Fibroblast of lung (primary cell): ENCODE measurements around the gene UNKL. TPM values are rescaled to one million over a fixed set of nuclear protein-coding genes. Genes with fewer than 3 reads are reported as not detected.

Experiments used
- DNase-seq, 2 donors: peaks; one replicate each; pipeline versions ENCODE4 v3.0.0 to v3.0.0-alpha.2; 2010; ENCODE audit warnings: low read depth in 2 of 2
- H2AFZ ChIP-seq: 2 replicates; pipeline ENCODE4 v1.5.1; 2012; ENCODE audit warnings: low read length, control low read depth, inconsistent platforms
- H3K27ac ChIP-seq: 2 replicates; pipeline ENCODE4 v1.5.1; 2011; ENCODE audit warnings: low read length, control low read depth; ENCODE audit not compliant: insufficient read depth
- H3K27me3 ChIP-seq: 2 replicates; pipeline ENCODE4 v1.5.1; 2011; ENCODE audit warnings: mild to moderate bottlenecking, low read length; ENCODE audit not compliant: control insufficient read depth, insufficient read depth
- H3K36me3 ChIP-seq: 2 replicates; pipeline ENCODE4 v1.5.1; 2011; ENCODE audit warnings: low read length; ENCODE audit not compliant: control insufficient read depth, insufficient read depth
- H3K4me1 ChIP-seq: 2 replicates; pipeline ENCODE4 v1.5.1; 2011; ENCODE audit warnings: low read length; ENCODE audit not compliant: control insufficient read depth, insufficient read depth; ENCODE audit errors: extremely low read depth
- H3K4me2 ChIP-seq: 2 replicates; pipeline ENCODE4 v1.5.1; 2011; ENCODE audit warnings: low read length, control low read depth; ENCODE audit not compliant: insufficient read depth; ENCODE audit errors: extremely low read depth
- H3K4me3 ChIP-seq, 4 experiments: fragments of 200-600 bp in 1 of 4; sonication (generic) in 1 of 4; replicated peaks in 1 of 4; 2 replicates each; pipeline ENCODE4 v1.5.1; 2011 to 2016; ENCODE audit warnings: low read length in 4 of 4, low read depth in 3 of 4, mild to moderate bottlenecking in 3 of 4, control low read depth in 2 of 4, inconsistent platforms in 1 of 4, mixed read lengths in 1 of 4; ENCODE audit not compliant: insufficient read depth in 1 of 4; ENCODE audit errors: control extremely low read depth in 1 of 4
- H3K79me2 ChIP-seq: 2 replicates; pipeline ENCODE4 v1.5.1; 2012; ENCODE audit warnings: mild to moderate bottlenecking, low read length, inconsistent platforms; ENCODE audit not compliant: control insufficient read depth, insufficient read depth
- H3K9ac ChIP-seq: 2 replicates; pipeline ENCODE4 v1.5.1; 2011; ENCODE audit warnings: mild to moderate bottlenecking, low read length, control low read depth; ENCODE audit not compliant: insufficient read depth
- H3K9me3 ChIP-seq: 2 replicates; pipeline ENCODE4 v1.5.1; 2012; ENCODE audit warnings: low read depth, low read length; ENCODE audit not compliant: control insufficient read depth, insufficient read depth
- H4K20me1 ChIP-seq: 2 replicates; pipeline ENCODE4 v1.5.1; 2011; ENCODE audit warnings: low read length; ENCODE audit not compliant: control insufficient read depth, insufficient read depth; ENCODE audit errors: extremely low read depth
- EZH2 ChIP-seq: IDR thresholded peaks from 2 replicates; pipeline ENCODE4 v1.5.1; 2012; ENCODE audit warnings: low read length, control low read depth, mild to moderate bottlenecking; ENCODE audit errors: missing control alignments
- polyA plus RNA-seq, 2 donors: library from polyadenylated mRNA; depleted of rRNA in 1 of 2; stranded (reverse) in 1 of 2; unstranded in 1 of 2; fragments of >200 nt; gene quantifications; 2 replicates each; pipeline ENCODE4 v1.2.1, GENCODE V29; 2011 to 2012; ENCODE audit warnings: missing spikeins in 1 of 2
- total RNA-seq: library from RNA; depleted of rRNA; stranded (reverse); fragments of >200 nt; gene quantifications from 2 replicates; pipeline ENCODE4 v1.2.1, GENCODE V29; 2014
- TF ChIP-seq, protein P1 (sequence below), 2 donors: IDR thresholded peaks in 1 of 2; conservative IDR thresholded peaks in 1 of 2; 1 replicate in 1 of 2; 2 replicates in 1 of 2; pipeline ENCODE4 v1.5.1; 2011 to 2012; ENCODE audit warnings: low read length in 2 of 2, control low read depth in 1 of 2, inconsistent platforms in 1 of 2, low read depth in 1 of 2, mild to moderate bottlenecking in 1 of 2

The UNKL gene
- total and polyA plus RNA-seq, 2 donors (not counting 1 experiment from before 2014, with no cell fraction given), result 4.3 to 6.3 TPM

GRCh38 chr16:1425616-1426370, 11.3 kb upstream of the UNKL start:
- DNase-seq, result no peak

DNA sequence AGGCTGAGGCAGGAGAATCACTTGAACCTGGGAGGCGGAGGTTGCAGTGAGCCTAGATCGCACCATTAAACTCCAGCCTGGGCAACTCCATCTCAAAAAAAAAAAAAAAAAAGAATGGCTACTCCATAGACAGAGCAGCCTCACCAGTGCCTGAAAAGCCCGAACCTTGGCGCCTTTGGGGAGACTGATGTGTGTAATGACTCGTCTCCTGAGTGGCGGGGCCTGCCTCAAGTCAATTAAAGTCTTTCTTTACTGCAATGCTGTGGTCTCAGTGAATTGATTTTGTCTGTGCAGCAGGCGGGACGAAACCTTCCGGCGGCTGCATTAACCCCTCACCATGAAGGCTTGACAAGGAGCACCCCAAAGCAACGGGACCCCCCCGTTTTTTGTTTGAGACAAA, 9.5 kb upstream of the UNKL start:
- Histone ChIP-seq H3K27me3 (no peaks in the 10 kb centered on the region), H3K4me1 (no peaks in the 10 kb centered on the region)

More at GRCh38 chr16:1425616-1426370, 11.3 kb upstream of the UNKL start:
- H3K36me3 ChIP-seq, result no peaks in the 10 kb centered on the region
- no peaks in the 10 kb centered on the region for H3K4me1 ChIP-seq
- TF ChIP-seq EZH2, result no peak
- TF ChIP-seq, protein P1, sequence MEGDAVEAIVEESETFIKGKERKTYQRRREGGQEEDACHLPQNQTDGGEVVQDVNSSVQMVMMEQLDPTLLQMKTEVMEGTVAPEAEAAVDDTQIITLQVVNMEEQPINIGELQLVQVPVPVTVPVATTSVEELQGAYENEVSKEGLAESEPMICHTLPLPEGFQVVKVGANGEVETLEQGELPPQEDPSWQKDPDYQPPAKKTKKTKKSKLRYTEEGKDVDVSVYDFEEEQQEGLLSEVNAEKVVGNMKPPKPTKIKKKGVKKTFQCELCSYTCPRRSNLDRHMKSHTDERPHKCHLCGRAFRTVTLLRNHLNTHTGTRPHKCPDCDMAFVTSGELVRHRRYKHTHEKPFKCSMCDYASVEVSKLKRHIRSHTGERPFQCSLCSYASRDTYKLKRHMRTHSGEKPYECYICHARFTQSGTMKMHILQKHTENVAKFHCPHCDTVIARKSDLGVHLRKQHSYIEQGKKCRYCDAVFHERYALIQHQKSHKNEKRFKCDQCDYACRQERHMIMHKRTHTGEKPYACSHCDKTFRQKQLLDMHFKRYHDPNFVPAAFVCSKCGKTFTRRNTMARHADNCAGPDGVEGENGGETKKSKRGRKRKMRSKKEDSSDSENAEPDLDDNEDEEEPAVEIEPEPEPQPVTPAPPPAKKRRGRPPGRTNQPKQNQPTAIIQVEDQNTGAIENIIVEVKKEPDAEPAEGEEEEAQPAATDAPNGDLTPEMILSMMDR (conservative IDR thresholded peaks at IDR 0.05 in 1 of 2, IDR thresholded peaks at IDR 0.05 in 1 of 2; ENCODE audit: low read depth in 1 of 2, low read length in 2 of 2), result no peak
- no peak overlapping the region for H2AFZ ChIP-seq
- H3K4me2 ChIP-seq, result no peak overlapping the region
- H3K79me2 ChIP-seq, result no peaks in the 10 kb centered on the region
- no peak overlapping the region for H3K27ac ChIP-seq
- no peak overlapping the region for H3K9ac ChIP-seq
- no peaks in the 10 kb centered on the region for H3K27me3 ChIP-seq
- H4K20me1 ChIP-seq, result no peaks in the 10 kb centered on the region
- no peaks in the 10 kb centered on the region for H3K9me3 ChIP-seq
- no peak overlapping the region for H3K4me3 ChIP-seq

GRCh38 chr16:1422076-1422475, 7.6 kb upstream of the UNKL start:
- no peaks in the 10 kb centered on the region for H3K27me3 ChIP-seq
- no peaks in the 10 kb centered on the region for H3K36me3 ChIP-seq
- DNase-seq, result no peak
- H2AFZ ChIP-seq, result no peak overlapping the region
- H3K4me2 ChIP-seq, result no peak overlapping the region
- H3K9me3 ChIP-seq, result no peaks in the 10 kb centered on the region
- H3K4me3 ChIP-seq, result no peak overlapping the region
- H4K20me1 ChIP-seq, result no peaks in the 10 kb centered on the region
- H3K4me1 ChIP-seq, result no peaks in the 10 kb centered on the region
- H3K79me2 ChIP-seq, result peaks cover 9% of the 10 kb centered on the region
- TF ChIP-seq, protein P1 (conservative IDR thresholded peaks at IDR 0.05 in 1 of 2, IDR thresholded peaks at IDR 0.05 in 1 of 2; ENCODE audit: low read depth in 1 of 2, low read length in 2 of 2), result no peak
- no peak for TF ChIP-seq EZH2
- H3K27ac ChIP-seq, result no peak overlapping the region
- no peak overlapping the region for H3K9ac ChIP-seq

More for the DNA sequence above, 9.5 kb upstream of the UNKL start:
- TF ChIP-seq, protein P1 (conservative IDR thresholded peaks at IDR 0.05 in 1 of 2, IDR thresholded peaks at IDR 0.05 in 1 of 2; ENCODE audit: low read depth in 1 of 2, low read length in 2 of 2), result no peak
- TF ChIP-seq EZH2, result no peak
- Histone ChIP-seq H3K9ac (no peak overlapping the region), H3K79me2 (peaks cover 8% of the 10 kb centered on the region), H4K20me1 (no peaks in the 10 kb centered on the region), H2AFZ (no peak overlapping the region), H3K4me3 (no peak overlapping the region), H3K27ac (no peak overlapping the region), H3K9me3 (no peaks in the 10 kb centered on the region), H3K4me2 (no peak overlapping the region), H3K36me3 (no peaks in the 10 kb centered on the region)
- no peak for DNase-seq
